Ascending aorta (tissue), 2 donors: Measurements from ENCODE around the gene SNED1. TPM values are rescaled to one million over a fixed set of nuclear protein-coding genes. Genes with fewer than 3 reads are reported as not detected.

Experiments used
- DNase-seq, 2 donors: peaks; one replicate each; pipeline ENCODE4 v3.0.0-alpha.2; 2019; ENCODE audit warnings: low spot score in 2 of 2
- H3K27ac ChIP-seq, 2 donors: fragments of 200-600 bp; sonication (generic); one replicate each; pipeline ENCODE4 v1.5.1; 2016 to 2017; ENCODE audit warnings: mild to moderate bottlenecking in 1 of 2
- H3K27me3 ChIP-seq: fragments of 200-600 bp; sonication (generic); one replicate; pipeline ENCODE4 v1.5.1; 2017
- H3K36me3 ChIP-seq, 2 donors: fragments of 200-600 bp; sonication (generic); one replicate each; pipeline ENCODE4 v1.5.1; 2016
- H3K4me1 ChIP-seq, 2 donors: fragments of 200-600 bp; sonication (generic); one replicate each; pipeline ENCODE4 v1.5.1; 2016 to 2017; ENCODE audit warnings: mild to moderate bottlenecking in 1 of 2
- H3K4me3 ChIP-seq, 2 donors: fragments of 200-600 bp; sonication (generic); one replicate each; pipeline ENCODE4 v1.5.1; 2016 to 2017; ENCODE audit warnings: mild to moderate bottlenecking in 1 of 2
- H3K9me3 ChIP-seq, 2 donors: fragments of 200-600 bp; sonication (generic); one replicate each; pipeline ENCODE4 v1.5.1; 2016
- CTCF ChIP-seq, 3 experiments: fragments of 200-600 bp in 2 of 3; fragments of 450-650 bp in 1 of 3; sonication (generic) in 2 of 3; IDR thresholded peaks; one replicate each; pipeline ENCODE4 v1.5.1; 2016 to 2019; ENCODE audit warnings: antibody characterized with exemption in 3 of 3, mild to moderate bottlenecking in 1 of 3, moderate library complexity in 1 of 3
- intact Hi-C: fragments of 100-400 bp; cut with DNase I; formaldehyde crosslinking; loops from one replicate; pipeline ENCODE4 v1.15.1; 2023
- total RNA-seq: library from RNA; depleted of rRNA; stranded (reverse); fragments of >200 nt; gene quantifications from one replicate; pipeline ENCODE4 v1.1.0, GENCODE V29; 2016

Gene SNED1
- total RNA-seq, 1 donor from 2014 or later = 84.3 TPM

- Histone ChIP-seq H3K9me3 (no peaks in the 10 kb centered on the region), H3K27me3 (no peaks in the 10 kb centered on the region), H3K4me1 (peaks cover 16 to 30% of the 10 kb centered on the region in 2 donors), H3K27ac (no peak overlapping the region), H3K36me3 (no peaks in the 10 kb centered on the region), H3K4me3 (no peak overlapping the region)
- intact Hi-C loops = no loop called here
- TF ChIP-seq CTCF (IDR thresholded peaks at IDR 0.05) = peak; percentile 54 to 73 (median 61)
- peak; percentile 7 to 58 for DNase-seq
These were observed 14.9 kb upstream of the SNED1 start for GRCh38 chr2:240983361-240983995.

DNA sequence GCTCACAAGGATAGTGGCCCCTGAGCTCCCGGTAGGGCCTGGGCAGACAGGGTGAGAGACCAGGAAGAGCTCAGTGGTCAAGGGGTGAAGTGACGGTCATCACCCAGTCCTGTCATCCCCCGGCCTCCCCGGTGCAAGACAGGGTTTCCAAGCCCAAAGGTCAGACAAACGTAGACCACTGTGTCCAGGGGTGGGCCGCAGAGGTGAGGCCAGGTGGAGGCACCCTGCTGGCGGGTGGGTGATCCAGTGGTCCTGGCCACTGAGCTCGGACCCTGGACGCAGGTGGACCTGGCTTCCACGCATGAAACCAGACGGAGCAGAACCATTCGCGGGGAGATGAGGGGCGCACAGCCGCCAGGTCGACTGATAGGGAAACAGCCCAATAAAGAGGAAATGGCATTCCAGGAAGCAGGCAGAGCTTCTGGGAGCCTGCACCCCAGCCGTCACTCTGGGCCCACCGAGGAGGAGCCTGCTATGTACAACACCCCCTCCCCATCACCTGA lies 14.4 kb upstream of the SNED1 start:
- H3K27me3 ChIP-seq = no peaks in the 10 kb centered on the region
- no peaks in the 10 kb centered on the region for H3K36me3 ChIP-seq
- no peak overlapping the region for H3K27ac ChIP-seq
- DNase-seq = peak; percentile 1 to 55
- TF ChIP-seq CTCF (IDR thresholded peaks at IDR 0.05) = no peak
- H3K4me3 ChIP-seq = no peak overlapping the region
- no peaks in the 10 kb centered on the region for H3K9me3 ChIP-seq
- intact Hi-C loops = no loop called here
- H3K4me1 ChIP-seq = peaks cover 16 to 35% of the 10 kb centered on the region in 2 donors

DNA sequence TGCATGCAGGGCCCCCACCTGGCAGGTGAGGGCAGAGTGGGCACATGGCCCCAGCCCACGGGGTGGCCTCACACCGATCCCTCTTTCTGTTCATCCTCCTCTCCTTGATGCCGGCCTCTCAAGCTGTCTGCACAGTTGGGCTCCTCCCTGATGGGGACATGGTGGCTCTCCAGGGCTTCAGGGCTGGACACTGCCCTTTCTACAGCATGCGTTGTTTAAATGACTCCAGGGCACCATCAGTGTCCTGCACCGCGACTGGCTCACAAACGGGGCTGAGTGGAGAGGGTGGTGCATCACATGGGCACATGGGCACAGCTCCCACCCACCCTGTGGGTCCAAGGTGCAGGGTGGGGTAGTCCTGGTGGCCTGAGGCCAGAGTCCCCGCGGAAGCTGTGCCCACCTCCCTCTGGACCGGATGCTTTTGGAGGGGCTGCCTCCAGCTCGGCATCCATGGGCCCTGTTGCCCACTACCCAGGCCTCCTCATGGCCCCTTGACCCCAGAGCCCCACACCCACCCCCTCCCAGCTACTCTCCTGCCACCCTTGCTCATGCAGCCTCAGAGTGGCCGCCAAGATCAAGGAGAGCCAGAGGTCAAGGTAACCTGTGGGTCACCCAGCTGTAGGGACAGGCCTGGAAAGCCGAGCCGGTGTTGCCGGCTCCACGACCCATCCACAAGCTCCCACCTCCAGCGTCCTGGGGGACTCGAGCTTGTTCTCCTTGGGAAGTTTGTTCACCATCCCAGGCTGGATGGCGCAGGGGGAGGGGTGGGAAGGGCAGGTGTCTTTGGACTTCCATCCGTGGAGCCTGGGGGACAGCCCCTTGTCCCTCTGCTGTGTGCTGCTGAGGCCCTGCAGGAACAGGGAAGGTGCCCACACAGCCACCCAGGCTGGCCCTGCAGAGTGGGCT lies 12.3 kb upstream of the SNED1 start:
- Histone ChIP-seq H3K4me1 (peaks cover 18 to 44% of the 10 kb centered on the region in 2 donors), H3K9me3 (no peaks in the 10 kb centered on the region), H3K36me3 (no peaks in the 10 kb centered on the region), H3K27ac (peak overlapping the region; percentile 55 to 65), H3K27me3 (no peaks in the 10 kb centered on the region), H3K4me3 (no peak overlapping the region)
- intact Hi-C loops = no loop called here
- no peak for TF ChIP-seq CTCF (IDR thresholded peaks at IDR 0.05)
- peak; percentile 5 to 62 for DNase-seq

GRCh38 chr2:240986787-240987411 lies 11.5 kb upstream of the SNED1 start:
- Histone ChIP-seq H3K4me1 (peaks cover 20 to 48% of the 10 kb centered on the region in 2 donors), H3K27me3 (no peaks in the 10 kb centered on the region), H3K27ac (peak overlapping the region; percentile 55 to 65), H3K36me3 (no peaks in the 10 kb centered on the region), H3K9me3 (no peaks in the 10 kb centered on the region), H3K4me3 (peak overlapping the region in 1 of 2 donors; percentile 16)
- intact Hi-C loops = loop anchor here (1.0 kb wide), 1 partner anchor 11 kb away; the partner anchor contains the start of gene SNED1
- no peak for TF ChIP-seq CTCF (IDR thresholded peaks at IDR 0.05)
- peak in 1 of 2 donors; percentile 91 for DNase-seq

GRCh38 chr2:240987588-240987987 lies 10.8 kb upstream of the SNED1 start:
- TF ChIP-seq CTCF (IDR thresholded peaks at IDR 0.05) = no peak
- Histone ChIP-seq H3K4me1 (peaks cover 26 to 55% of the 10 kb centered on the region in 2 donors), H3K4me3 (peak overlapping the region; percentile 10 to 16), H3K27me3 (no peaks in the 10 kb centered on the region), H3K9me3 (no peaks in the 10 kb centered on the region), H3K36me3 (no peaks in the 10 kb centered on the region), H3K27ac (peak overlapping the region; percentile 55 to 65)
- intact Hi-C loops = loop anchor here (1.0 kb wide), 1 partner anchor 11 kb away; the partner anchor contains the start of gene SNED1
- DNase-seq = peak in 1 of 2 donors; percentile 62
